GM19238 (cell line): ENCODE data around the gene PES1.
"Not testable (repeated sequence)": the region's sequence is repeated elsewhere in the genome, so short reads cannot be mapped to it uniquely, and the experiment has no call there.

Source experiments
- DNase-seq: peaks from one replicate; pipeline ENCODE4 v3.0.0; 2011; ENCODE audit warnings: low spot score; ENCODE audit not compliant: insufficient read length

Gene PES1

DNA sequence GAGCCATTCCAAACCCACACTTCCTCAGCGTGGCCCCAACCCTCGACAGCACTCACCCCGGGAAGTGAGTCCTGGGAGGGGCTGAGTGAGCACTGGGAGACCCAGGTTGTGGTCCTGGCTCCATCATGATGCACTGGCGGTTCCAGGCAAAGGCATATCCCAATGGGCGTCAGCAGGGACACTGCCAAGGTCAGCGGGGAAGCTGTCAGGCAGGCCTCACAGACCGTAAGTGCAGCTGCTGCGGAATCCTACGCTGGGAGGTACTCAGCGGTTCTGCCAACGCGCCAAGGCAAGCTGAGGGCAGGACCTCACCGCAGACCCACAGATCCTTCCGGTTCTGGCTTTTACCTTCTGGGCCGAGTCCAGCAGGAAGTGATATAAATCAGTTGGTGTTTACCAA lies 15.9 kb downstream of the PES1 start:
- no peak for DNase-seq

DNA sequence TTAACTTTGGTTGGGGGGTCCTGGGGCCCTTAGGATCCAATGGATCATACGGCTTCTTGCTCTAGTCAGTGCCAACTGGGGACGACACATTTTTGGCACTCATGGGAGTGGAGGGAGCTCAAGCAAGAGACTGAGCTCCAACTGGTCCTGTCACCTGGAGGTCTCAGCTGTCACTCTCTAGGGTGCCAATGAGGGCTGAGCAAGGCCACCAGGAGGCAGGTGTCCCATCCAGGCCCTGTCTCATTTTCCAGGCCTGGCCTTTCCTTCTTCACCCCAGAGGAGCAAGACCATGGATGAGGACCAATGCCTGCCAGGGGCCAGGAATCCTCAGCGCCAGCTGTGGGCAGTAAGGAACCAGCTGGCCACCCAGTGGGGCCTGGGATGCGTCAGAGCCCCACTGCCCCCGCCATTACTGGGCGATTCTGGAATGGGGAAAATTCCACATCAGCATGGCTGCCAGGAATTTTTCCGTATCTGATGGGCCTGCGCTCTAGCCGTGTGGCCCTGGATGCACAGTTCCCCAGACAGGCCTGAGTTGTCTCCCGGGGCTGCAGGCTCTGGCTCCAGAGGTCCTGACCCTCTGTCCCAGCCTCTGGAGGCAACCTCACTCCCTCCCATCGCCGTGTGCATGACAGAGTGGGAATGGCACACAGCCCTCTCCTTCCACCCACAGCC lies 16.6 kb downstream of the PES1 start:
- DNase-seq, result no peak

DNA sequence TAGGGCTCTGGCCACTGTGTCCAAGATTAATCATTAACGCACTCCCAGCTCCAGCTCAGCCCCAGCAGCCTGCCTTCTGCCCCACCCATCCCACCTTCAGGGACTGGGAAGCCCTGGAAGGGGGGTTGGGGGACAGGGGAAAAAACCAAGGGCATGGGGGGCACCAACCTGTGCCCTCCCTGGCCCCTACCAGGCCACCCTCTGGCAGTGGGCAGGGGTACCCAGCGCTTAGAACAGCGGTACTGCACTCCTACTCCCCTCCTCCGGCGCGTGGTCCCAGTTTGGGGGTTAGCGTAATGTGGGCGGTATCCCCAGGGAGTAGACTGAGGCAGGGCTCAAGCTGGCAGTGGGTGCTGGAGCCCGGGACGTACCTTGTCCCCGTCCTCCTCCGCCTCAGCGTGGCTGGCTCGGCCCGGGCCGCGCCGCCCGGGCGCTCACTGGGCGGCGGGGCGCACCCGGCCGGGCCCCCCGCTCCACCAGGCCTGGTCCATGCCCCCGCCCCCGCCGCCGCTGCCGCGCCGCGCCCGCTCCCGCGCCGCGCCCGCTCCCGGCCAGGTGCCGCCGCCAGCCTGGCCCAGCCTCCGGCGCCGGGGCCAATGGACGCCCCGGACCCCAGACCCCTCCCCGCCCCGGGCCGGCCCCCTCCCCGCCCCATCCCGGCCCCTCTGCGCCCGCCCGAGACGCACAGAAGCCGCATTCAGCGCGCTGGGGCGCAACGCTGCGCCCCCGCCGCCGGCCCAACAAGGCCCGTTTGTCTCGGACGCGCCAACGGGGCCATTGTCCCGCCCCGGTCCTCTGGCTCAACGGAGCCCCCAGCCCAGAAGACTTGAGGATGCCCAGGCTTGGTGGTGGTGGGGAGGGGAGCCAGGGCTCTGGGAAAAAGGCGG lies 17.4 kb downstream of the PES1 start, which contains the start of gene GAL3ST1:
TSS of gene GAL3ST1 (minus strand) at position 571 of the 887 bp plus-strand sequence. CDS start 17,273 bp downstream, outside the sequence.
- no peak for DNase-seq

DNA sequence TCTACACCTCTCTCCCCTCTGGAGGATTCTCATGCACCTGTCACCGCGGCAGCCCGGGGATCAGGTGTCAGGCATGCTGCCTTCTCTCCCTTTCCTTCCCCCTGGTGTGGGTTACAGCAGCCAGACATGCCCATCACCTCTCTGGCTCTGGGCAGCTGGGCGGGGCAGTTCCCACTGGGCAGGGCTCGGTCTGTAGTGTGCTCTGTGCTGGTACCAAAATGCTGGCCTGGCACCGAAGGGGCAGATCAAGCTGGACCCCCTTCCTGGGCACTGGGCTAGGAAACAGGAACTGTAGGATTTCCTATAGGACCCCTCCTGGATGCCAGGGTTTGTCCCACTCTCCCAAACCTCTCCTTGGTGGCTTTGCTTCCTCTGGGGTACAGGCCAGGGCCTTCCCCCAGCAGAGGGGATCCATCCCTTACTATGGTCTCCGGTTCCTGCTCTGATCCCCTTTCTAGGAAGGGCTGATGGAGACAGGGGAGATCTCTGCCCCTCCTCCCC lies 18.1 kb downstream of the PES1 start:
- DNase-seq, result no peak

DNA sequence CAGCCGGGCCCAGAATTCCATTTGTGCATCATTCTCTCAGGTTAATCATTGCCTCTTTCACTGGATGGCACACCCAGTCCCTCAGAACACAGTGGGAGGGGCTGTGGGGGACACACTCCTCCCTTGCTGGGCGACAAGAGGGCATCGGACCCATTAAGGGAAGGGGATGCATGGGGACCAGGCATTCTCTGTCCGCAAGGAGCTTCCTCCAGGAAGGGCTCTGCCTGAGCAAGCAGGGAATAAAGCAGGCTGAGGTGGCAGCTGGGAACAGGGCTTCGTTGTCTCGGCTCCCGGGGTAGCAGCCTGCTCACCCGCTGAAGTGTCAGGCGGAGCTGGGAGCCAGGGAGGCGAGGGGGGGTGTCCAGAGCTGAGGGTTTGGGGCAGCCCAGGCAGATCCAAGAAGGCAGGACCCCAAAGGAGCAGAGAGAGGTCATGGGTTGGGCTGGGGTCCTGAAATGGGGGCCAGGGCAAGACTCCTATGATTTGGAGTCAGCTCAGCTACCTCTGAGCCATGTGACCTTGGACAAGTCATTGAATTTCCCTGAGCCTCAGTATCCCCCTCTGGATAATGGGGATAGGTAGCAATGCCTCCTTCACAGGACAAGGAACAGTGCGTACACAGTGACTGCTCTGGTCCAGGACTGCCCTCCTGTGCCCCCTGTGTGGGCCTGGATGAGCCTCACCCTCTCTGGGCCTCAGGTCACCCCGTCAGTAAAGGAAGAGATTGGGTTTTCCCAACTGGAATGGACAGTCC lies 18.7 kb downstream of the PES1 start:
- DNase-seq, result no peak

DNA sequence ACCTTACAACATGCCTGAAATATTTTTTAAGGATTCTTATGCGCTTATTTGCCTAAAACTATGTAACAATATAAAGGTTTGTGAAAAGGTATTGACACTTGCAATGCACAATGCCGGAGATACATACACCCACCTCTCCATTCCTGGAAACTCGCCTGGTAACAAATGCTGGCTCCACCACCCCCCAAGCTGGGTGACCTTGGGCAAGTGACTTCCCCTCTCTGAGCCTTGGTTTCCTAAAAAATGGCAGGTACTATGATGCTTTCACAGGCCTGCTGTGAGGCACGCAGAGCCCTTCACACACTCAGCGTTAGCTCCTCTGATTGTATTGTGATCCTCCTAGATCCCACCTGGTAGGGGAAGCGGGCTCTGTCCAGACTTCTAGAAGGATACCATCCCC lies 19.5 kb downstream of the PES1 start:
- DNase-seq, result no peak

DNA sequence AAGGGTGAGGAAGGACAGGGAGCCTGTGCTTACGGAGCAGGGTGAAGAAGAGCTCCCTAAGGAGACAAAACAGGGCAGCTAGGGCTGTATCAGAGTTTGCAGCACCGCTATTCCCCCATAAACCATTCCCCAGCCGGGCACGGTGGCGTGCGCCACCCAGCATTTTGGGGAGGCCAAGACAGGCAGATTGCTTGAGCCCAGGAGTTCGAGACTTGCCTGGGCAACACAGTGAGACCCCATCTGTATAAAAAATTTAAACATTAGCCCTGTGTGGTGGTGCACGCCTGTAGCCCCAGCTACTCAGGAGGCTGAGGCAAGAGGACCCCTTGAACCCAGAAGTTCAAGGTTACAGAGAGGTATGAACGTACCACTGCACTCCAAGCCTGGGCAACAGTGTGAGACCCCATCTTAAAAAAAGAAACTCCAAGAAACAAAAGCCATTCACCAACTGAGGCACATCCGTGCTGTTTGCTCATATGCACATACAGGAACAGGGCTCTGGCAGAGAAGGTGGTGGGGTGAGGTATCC lies 22.0 kb downstream of the PES1 start:
- no peak for DNase-seq

DNA sequence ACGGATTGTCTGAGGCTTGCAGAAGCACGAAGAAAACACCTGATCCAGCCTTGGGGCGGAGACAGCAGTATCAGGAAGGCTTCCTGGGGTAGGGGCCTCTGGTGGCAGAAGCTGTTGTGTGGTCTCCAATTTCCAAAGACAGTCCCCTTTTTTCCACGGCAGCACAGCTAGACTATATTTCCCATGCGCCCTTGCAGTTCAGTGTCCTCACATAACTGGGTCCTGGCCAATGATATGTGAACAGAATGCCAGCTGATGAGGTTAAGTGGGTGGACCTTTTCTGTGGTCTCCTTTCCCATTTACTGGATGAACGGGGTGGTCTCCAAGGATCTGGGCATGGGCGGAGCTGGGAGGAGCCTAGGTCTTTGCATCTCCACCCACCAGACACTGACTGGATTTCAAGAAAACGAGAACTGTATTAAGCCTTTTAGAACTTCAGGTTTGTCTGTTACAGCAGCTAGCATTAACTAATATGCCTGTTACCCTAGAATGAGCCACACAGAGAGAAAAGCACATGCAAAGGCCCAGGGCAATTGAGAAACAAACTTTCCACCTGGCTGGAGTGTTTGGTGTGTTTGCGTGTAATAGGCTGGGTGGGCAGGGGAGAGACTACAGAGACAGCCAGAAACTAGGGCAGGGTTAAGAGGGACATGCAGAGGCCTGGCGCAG lies 23.4 kb downstream of the PES1 start:
- DNase-seq, result no peak

DNA sequence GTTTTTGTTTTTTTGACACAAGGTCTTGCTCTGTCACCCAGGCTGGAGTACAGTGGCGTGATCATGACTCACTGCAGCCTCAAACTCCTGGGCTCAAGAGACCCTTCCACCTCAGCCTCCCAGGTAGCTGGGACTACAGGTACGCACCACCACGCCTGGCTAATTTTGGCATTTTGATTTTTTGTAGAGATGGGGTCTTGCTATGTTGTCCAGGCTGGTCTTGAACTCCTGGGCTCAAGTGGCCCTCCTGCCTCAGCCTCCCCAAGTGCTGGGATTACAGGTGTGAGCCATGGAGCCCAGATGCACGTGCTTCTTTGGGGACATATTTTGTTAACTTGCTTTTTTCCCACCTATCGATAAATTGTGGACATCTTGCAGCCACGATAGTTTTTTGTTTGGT lies 24.4 kb downstream of the PES1 start:
- not testable (repeated sequence) for DNase-seq

DNA sequence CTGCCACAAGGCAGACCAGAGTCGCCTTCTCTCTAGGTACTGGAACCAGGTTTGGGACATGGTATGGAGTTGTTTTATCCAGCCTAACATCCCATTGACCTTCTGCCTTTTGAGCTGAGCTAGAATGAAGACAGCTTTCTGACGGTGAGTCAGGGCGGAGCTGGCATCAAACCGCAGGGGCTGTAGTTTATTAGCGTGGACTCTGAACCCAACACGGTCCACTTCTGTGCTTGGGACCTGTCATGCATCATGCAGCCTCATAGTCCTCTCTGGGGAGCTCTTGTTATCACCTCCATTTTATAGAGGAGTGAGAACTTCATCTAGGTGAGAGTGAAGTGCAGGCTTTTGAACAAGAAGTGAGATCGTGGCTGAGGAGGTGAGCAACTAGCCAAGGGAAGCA lies 25.6 kb downstream of the PES1 start:
- no peak for DNase-seq

DNA sequence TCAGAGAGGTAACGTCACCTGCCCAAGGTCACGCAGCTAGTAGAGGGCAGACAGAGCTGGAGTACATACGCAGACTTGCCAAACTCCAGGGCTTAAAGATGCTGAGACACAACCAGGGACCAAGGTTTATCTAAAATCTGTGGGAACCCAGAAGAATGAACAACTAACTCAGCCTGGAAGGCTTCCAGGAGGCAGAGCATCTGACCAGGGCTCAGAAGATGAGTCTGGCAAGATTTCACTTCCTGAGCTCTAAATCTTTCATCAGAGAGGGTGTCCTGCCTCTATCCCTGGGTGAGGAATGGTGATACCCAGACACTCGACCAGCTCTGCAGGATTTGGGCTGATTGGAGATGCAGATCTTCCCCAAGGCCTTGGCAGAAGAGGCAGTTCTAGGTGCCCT lies 26.4 kb downstream of the PES1 start:
- no peak for DNase-seq

DNA sequence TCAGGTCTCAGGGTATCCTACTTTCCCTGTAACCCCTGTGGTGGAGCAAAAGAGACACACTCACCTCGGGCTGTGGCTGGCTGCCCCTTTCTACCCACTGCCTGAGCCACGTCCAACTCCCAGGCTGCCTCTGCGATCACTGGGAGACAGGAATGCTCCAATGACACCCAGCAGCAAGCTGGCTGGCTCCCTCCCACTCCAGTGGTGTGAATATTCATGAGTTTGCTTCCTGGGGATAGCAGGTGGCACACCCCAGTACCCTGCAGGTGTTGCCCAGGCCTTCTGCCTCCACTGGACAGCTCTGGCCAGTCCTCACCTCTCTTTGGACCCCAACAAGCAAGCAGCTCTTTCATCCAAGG lies 27.0 kb downstream of the PES1 start:
- no peak for DNase-seq

DNA sequence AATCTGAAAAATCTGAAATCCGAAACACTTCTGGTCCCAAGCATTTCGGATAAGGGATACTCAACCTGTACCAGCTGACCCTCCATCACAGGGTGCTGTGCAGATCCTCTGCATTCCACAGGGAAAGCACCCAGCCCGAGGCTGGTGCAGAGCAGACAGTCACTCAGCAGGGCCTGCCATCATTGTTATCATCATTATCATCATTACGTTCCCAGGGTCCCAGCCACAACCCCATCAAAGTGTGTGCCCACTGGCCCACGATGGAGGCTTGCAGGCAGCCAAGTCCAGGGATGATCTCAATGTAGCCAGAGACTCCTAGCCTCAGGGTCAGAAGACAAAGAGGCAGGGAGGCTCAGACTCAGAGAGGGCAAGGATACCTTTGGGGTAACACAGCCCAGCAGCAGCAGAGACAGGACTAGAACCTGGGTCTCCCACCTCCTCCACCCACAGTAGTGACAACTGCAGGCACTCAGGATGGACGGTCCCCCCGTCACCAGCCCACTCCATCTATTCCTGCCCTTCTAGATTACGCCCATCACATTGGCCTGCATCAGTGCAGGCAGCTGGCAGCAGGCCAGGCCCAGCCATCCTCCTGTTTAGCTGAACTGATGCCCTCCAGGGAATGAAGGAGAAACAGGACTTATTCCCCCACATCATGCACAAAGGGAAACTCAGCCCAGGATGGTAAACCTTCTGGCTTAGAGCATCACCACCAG lies 27.5 kb downstream of the PES1 start:
- no peak for DNase-seq

DNA sequence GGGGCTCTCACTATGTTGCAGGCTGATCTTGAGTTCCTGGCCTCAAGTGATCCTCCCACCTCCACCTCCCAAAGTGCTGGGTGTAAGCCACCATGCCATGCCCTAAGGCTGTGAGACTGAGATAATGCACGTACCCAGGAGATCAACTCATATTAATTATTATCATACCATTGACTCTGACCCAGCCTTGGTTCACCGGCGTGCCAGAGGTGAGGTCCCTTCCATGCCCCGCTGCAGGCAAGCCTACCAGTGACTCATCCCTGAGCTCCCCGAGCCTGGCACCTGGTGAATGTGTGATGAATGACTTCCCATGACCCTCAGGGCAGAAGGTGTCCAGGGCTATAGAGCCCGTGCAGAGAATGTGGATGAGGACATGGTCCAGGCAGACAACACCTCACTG lies 29.3 kb downstream of the PES1 start:
- DNase-seq, result no peak

DNA sequence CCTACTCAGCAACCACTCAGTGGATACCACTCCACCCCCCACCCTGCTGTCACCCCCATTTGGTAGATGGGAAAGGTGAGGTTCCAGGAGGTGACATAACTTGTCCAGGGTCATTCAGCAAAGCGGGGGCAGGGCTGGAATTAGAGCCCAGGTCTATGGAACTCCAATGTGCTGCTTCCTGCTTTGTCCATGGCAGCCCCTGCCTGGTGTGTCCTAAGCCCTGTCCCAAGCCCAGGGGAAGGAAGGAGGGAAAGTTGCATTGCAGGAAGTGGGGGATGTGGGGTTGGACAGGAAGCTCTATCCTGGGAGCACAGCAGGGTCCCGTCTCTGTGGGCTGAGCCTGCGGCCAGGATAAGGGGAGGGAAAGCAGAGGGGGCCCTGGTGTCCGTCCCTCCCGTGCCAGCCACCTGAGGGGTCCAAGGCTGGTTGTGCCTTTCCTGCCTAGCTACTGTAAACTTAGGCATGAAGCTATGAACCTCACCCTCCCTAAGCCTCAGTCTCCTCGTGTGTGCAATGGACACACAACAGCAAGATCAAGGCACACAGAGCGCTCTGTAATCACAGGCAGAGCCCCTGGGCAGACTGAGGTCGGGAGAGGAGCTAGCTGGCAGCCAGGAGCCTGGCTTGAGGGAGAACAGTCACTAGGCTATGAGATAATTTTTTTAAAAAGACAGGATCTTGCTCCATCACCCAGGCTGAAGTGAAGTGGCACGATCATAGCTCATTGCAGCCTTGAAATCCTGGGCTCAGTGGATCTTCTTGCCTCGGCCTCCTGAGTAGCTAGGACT lies 30.1 kb downstream of the PES1 start:
- no peak for DNase-seq

DNA sequence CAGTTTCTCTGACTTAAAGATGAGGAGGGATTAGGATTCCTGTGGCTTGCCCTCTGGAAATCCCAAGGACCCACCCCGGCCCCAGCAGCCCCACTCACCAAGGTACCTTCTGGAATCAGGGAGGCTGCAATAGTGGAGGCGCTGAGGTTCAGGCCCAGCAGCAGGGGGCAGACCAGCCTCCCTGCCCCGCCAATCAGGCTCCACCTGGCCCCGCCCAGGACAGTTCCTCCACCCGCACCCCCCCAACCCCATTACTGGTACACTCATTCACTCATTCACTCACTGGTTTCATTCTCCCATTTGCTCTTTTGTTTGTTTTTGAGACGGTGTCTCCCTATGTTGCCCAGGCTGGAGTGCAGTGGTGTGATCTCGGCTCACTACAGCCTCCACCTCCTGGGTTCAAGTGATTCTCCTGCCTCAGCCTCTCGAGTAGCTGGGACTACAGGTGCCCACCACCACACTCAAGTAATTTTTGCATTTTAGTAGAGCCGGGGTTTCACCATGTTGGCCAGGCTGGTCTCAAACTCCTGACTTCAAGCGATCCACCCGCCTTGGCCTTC lies 31.0 kb downstream of the PES1 start:
- not testable (repeated sequence) for DNase-seq

DNA sequence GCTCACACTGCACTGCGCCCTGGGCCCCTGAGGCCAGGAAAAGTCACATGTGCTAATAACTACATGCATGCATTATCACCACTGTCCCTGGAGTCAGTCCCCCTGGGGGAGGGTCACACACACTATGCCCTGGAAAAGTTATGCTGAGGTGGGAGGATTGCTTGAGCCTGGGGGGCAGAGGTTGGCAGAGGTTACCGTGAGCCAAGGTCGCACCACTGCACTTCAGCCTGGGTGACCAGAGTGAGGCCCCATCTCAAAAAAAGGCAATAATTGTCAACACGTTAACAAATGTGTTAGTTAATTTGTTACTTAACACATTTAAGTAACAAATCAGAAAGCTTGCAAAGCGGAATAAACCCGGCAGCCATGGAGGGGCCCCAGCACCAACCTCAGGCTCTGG lies 31.8 kb downstream of the PES1 start:
- no peak for DNase-seq

DNA sequence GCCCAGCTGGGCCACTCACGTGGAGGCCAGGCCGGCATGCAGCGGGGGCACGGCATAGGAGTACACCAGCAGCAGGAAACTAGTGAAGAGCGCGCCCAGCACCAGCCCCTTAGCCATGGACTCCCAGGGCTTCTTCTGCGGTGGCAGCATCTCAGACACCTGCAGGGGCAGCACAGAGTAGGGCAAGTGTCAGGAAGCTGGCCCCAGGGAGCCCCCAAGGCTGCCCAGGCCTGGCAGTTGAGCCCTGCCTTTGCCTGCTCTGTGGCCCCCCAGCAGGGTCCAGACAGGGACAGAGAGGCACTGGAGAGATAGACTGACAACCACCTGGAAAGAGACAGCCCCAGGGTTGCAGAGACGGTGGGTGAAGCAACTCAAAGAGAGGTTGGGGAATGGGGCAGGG lies 34.5 kb downstream of the PES1 start:
- no peak for DNase-seq

DNA sequence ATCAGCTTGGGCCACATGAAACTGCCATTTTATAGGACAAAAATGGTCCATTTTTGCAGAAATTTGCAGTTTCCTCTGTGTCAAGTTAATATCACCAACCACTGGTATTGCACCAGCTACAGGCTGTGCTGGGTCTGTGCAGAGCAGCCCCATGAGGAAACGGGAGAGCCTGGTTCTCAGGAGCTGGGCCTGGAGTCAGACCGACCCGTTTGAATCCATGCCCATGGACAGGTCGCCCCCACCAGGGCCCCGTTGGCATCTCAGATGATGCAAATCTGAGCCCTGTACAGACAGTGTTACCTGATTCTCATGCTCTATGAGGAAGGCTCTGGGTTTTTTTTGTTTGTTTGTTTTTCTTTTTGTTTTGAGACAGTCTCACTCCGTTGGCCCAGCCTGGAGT lies 35.3 kb downstream of the PES1 start:
- DNase-seq, result no peak
